Astrocyte (in vitro differentiated cells and primary cell): Measurements from ENCODE around the gene LALBA.
"Not testable (repeated sequence)": the region's sequence is repeated elsewhere in the genome, so short reads cannot be mapped to it uniquely, and the experiment has no call there.

Source experiments
- CTCF ChIP-seq: IDR thresholded peaks from 2 replicates; pipeline ENCODE4 v1.5.1; 2011; ENCODE audit warnings: low read depth, mild to moderate bottlenecking, inconsistent platforms, low read length, moderate library complexity; ENCODE audit not compliant: insufficient read depth
- EZH2 ChIP-seq: IDR thresholded peaks from 2 replicates; pipeline ENCODE4 v1.6.1; 2012; ENCODE audit warnings: mild to moderate bottlenecking, low read length, inconsistent platforms; ENCODE audit not compliant: insufficient read depth

- TF ChIP-seq CTCF, EZH2: not testable (repeated sequence)
These were observed 22.8 kb downstream of the LALBA start for GRCh38 chr12:48547012-48547411.
